ENCODE measurements around the gene ZMPSTE24.
"Not testable (repeated sequence)": the region's sequence is repeated elsewhere in the genome, so short reads cannot be mapped to it uniquely, and the experiment has no call there.

The ZMPSTE24 gene

GRCh38 chr1:40318970-40319621 is 61.1 kb downstream of the ZMPSTE24 start:
- H3K4me3 ChIP-seq (ENCODE audit: low read length), result no peak overlapping the region
- peaks cover 9% of the 10 kb centered on the region; the same call in 1 of the 2 replicates for H3K27me3 ChIP-seq (ENCODE audit: low read depth, low read length)
- H4K20me1 ChIP-seq (ENCODE audit: insufficient read depth, low read length), result no peaks in the 10 kb centered on the region
- no peak for TF ChIP-seq EZH2phosphoT487 (IDR thresholded peaks at IDR 0.05; ENCODE audit: low read depth)
- H3K4me1 ChIP-seq (ENCODE audit: low read length), result peaks cover 16% of the 10 kb centered on the region
- no peak overlapping the region for H3K27ac ChIP-seq (ENCODE audit: low read length)
- H3K9me3 ChIP-seq (ENCODE audit: insufficient read depth, low read length), result no peaks in the 10 kb centered on the region
- no peaks in the 10 kb centered on the region for H3K36me3 ChIP-seq (replicated peaks; ENCODE audit: low read depth, low read length)
- H3K9ac ChIP-seq (ENCODE audit: low read length), result no peak overlapping the region
- no peak overlapping the region for H2AFZ ChIP-seq (ENCODE audit: low read depth, low read length)
- no peaks in the 10 kb centered on the region for H3K79me2 ChIP-seq (ENCODE audit: low read length)
- H3K4me2 ChIP-seq (ENCODE audit: low read length), result no peak overlapping the region

- not testable (repeated sequence) for H3K9me3 ChIP-seq (ENCODE audit: insufficient read depth, low read length); H2AFZ ChIP-seq (ENCODE audit: low read depth, low read length); H3K79me2 ChIP-seq (ENCODE audit: low read length); H3K4me3 ChIP-seq (ENCODE audit: low read length); H3K4me2 ChIP-seq (ENCODE audit: low read length); H4K20me1 ChIP-seq (ENCODE audit: insufficient read depth, low read length); H3K36me3 ChIP-seq (replicated peaks; ENCODE audit: low read depth, low read length); H3K27ac ChIP-seq (ENCODE audit: low read length); H3K4me1 ChIP-seq (ENCODE audit: low read length); H3K27me3 ChIP-seq (ENCODE audit: low read depth, low read length); H3K9ac ChIP-seq (ENCODE audit: low read length)
Measured at GRCh38 chr1:40331403-40331802, 73.4 kb downstream of the ZMPSTE24 start.

DNA sequence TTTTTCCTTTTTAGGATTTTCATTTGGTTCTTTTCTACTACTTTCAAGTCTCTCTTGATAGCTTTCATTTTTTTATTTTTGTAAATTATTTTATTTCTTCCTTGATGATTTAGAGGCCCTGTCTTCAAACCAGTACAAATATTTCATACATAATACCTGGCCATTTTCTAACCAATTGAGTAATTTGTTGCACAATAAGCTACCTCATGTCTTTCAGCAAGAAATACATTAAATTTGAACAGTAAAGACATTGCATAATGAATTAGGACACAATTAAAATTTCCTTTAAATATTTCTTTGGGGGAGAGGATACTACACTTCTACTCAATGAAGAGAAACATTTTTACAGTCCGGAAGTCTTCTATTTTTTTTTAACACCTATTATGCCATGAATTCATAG is 74.7 kb downstream of the ZMPSTE24 start:
- Histone ChIP-seq H2AFZ (ENCODE audit: low read depth, low read length) (no peak overlapping the region), H3K79me2 (ENCODE audit: low read length) (no peaks in the 10 kb centered on the region), H3K4me3 (ENCODE audit: low read length) (no peak overlapping the region), H3K36me3 (replicated peaks; ENCODE audit: low read depth, low read length) (no peaks in the 10 kb centered on the region), H3K27ac (ENCODE audit: low read length) (no peak overlapping the region), H3K9ac (ENCODE audit: low read length) (no peak overlapping the region), H3K9me3 (ENCODE audit: insufficient read depth, low read length) (no peaks in the 10 kb centered on the region; the same call in 1 of the 2 replicates), H4K20me1 (ENCODE audit: insufficient read depth, low read length) (no peaks in the 10 kb centered on the region), H3K27me3 (ENCODE audit: low read depth, low read length) (no peaks in the 10 kb centered on the region), H3K4me1 (ENCODE audit: low read length) (no peaks in the 10 kb centered on the region), H3K4me2 (ENCODE audit: low read length) (no peak overlapping the region)
- no peak for TF ChIP-seq EZH2phosphoT487 (IDR thresholded peaks at IDR 0.05; ENCODE audit: low read depth)
- TF ChIP-seq, protein P1, sequence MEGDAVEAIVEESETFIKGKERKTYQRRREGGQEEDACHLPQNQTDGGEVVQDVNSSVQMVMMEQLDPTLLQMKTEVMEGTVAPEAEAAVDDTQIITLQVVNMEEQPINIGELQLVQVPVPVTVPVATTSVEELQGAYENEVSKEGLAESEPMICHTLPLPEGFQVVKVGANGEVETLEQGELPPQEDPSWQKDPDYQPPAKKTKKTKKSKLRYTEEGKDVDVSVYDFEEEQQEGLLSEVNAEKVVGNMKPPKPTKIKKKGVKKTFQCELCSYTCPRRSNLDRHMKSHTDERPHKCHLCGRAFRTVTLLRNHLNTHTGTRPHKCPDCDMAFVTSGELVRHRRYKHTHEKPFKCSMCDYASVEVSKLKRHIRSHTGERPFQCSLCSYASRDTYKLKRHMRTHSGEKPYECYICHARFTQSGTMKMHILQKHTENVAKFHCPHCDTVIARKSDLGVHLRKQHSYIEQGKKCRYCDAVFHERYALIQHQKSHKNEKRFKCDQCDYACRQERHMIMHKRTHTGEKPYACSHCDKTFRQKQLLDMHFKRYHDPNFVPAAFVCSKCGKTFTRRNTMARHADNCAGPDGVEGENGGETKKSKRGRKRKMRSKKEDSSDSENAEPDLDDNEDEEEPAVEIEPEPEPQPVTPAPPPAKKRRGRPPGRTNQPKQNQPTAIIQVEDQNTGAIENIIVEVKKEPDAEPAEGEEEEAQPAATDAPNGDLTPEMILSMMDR (IDR thresholded peaks at IDR 0.05; ENCODE audit: low read depth, low read length), result no peak

- Histone ChIP-seq H3K9me3 (ENCODE audit: insufficient read depth, low read length) (no peaks in the 10 kb centered on the region), H3K36me3 (replicated peaks; ENCODE audit: low read depth, low read length) (no peaks in the 10 kb centered on the region), H3K27me3 (ENCODE audit: low read depth, low read length) (no peaks in the 10 kb centered on the region), H3K4me2 (ENCODE audit: low read length) (no peak overlapping the region), H3K9ac (ENCODE audit: low read length) (no peak overlapping the region), H3K79me2 (ENCODE audit: low read length) (no peaks in the 10 kb centered on the region), H2AFZ (ENCODE audit: low read depth, low read length) (no peak overlapping the region), H3K27ac (ENCODE audit: low read length) (no peak overlapping the region), H3K4me3 (ENCODE audit: low read length) (no peak overlapping the region), H3K4me1 (ENCODE audit: low read length) (peaks cover 21% of the 10 kb centered on the region), H4K20me1 (ENCODE audit: insufficient read depth, low read length) (no peaks in the 10 kb centered on the region)
- TF ChIP-seq, protein P1 (IDR thresholded peaks at IDR 0.05; ENCODE audit: low read depth, low read length), result no peak
- TF ChIP-seq EZH2phosphoT487 (IDR thresholded peaks at IDR 0.05; ENCODE audit: low read depth), result no peak
Measured at GRCh38 chr1:40337443-40337842, 79.4 kb downstream of the ZMPSTE24 start.

DNA sequence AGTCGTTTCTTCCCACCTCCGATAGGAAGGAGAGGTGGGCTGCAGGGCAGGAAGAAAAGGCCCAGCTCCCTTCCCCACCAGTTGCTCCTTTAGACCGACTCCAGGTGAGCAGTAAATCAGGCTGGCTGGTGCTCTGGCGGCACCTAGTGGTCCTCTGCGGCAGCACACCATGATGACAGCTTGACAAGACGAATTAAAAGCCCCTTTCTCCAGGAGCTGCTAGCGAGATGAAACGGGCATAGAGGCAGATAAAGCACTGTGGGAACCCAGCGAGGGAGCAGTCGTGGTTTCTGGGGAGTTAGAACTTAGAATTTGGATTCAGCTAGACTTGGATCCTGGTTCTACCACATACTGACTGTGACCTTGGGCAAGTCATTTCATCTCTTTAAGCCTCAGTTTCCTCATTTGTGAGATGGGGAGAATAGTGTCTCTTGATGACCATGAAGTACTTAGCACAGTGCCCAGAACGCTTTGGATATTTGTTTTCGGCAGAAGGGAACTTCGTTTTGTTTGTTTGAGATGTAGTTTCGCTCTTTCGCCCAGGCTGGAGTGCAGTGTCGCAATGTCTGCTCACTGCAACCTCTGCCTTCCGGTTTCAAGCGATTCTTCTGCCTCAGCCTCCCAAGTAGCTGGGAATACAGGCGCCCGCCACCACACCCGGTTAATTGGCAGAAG is 80.8 kb downstream of the ZMPSTE24 start:
- Histone ChIP-seq H4K20me1 (ENCODE audit: insufficient read depth, low read length) (no peaks in the 10 kb centered on the region), H3K9me3 (ENCODE audit: insufficient read depth, low read length) (no peaks in the 10 kb centered on the region), H2AFZ (ENCODE audit: low read depth, low read length) (peak overlapping the region; percentile 34; the same call in 1 of the 2 replicates), H3K79me2 (ENCODE audit: low read length) (no peaks in the 10 kb centered on the region), H3K36me3 (replicated peaks; ENCODE audit: low read depth, low read length) (no peaks in the 10 kb centered on the region), H3K9ac (ENCODE audit: low read length) (no peak overlapping the region; the same call in 1 of the 2 replicates), H3K4me3 (ENCODE audit: low read length) (peak overlapping the region; percentile 54), H3K27me3 (ENCODE audit: low read depth, low read length) (no peaks in the 10 kb centered on the region), H3K4me1 (ENCODE audit: low read length) (peaks cover 26% of the 10 kb centered on the region), H3K27ac (ENCODE audit: low read length) (no peak overlapping the region), H3K4me2 (ENCODE audit: low read length) (peak overlapping the region; percentile 78)
- TF ChIP-seq, protein P1 (IDR thresholded peaks at IDR 0.05; ENCODE audit: low read depth, low read length), result peak; percentile 90
- no peak for TF ChIP-seq EZH2phosphoT487 (IDR thresholded peaks at IDR 0.05; ENCODE audit: low read depth)

Data from OCI-LY3 (cell line).